HG03575 (cell line): ENCODE data around the gene CCT6A.
"Not testable (repeated sequence)": the region's sequence is repeated elsewhere in the genome, so short reads cannot be mapped to it uniquely, and the experiment has no call there.

ENCODE experiments used
- ATAC-seq: cut with Tn5 transposase; IDR thresholded peaks from one replicate; pipeline ENCODE4 v1.9.1; 2021; ENCODE audit not compliant: unreplicated experiment, insufficient number of reproducible peaks, low FRiP score; ENCODE audit errors: extremely low read depth

The CCT6A gene

DNA sequence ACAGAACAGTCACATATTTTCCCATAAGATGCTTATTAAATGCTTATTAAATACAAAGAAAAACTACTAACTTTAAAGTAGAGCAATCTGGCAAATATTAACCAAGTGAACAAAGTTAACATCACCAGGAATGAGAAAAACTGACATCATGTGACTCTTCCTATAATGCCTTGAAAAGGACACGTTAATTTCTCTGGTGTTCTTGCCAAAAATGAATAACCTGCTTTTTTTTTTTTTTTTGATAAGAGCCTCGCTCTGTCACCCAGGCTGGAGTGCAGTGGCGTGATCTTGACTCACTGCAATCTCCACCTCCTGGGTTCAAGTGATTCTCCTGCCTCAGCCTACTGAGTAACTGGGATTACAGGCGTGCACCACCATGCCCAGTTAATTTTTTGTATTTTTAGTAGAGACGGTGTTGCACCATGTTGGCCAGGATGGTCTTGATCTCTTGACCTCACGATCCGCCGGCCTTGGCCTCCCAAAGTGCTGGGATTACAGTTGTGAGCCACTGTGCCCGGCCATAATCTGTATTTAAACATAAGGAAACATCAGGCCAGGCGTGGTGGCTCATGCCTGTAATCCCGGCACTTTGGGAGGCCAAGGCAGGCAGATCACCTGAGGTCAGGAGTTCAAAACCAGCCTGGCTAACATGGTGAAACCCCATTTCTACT lies 4.0 kb upstream of the CCT6A start:
- not testable (repeated sequence) for ATAC-seq

DNA sequence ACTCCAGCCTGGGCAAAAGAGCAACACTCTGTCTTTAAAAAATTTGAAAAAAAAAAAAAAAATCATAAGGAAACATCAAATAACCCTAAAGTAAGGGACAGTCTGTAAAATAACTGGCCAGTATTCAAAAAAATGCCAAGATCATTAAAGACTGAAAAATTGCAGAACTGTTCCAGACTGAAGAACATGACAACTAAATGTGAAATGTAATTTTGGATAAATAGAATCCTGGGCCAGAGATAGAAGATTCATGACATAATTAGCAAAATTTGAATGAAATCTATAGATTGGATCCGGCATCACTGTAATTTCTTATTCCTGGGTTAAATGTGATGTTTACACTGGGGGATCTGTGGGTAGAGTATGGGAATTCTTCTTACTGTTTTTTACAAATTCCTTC lies 3.3 kb upstream of the CCT6A start:
- ATAC-seq: no peak

DNA sequence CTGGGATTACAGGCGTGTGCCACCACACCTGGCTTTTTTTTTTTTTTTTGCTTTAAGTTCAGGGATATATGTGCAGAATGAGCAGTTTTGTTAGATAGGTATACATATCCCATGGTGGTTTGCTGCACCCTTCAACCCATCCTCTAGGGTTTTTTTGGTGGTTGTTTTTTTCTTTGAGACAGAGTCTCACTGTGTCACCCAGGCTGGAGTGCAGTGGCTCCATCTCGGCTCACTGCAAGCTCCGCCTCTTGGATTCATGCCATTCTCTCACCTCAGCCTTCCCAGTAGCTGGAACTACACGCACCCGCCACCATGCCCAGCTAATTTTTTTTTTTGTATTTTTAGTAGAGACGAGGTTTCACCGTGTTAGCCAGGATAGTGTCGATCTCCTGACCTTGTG lies 2.8 kb upstream of the CCT6A start:
- ATAC-seq: not testable (repeated sequence)

DNA sequence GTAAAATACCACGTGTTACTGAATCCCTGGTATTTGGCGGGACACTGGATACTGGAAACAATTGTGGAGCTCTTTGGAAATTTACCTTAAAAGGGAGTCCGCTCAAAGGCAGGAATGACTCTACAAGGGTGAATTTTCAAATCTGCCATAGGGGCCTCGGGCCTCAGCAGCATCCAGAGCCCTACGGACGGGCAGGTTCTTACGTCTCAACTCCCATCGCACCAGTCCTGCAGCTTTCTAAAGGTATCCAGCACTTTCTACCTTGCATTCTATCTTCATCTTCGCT lies 569 bp upstream of the CCT6A start:
- peak; percentile 13 for ATAC-seq

DNA sequence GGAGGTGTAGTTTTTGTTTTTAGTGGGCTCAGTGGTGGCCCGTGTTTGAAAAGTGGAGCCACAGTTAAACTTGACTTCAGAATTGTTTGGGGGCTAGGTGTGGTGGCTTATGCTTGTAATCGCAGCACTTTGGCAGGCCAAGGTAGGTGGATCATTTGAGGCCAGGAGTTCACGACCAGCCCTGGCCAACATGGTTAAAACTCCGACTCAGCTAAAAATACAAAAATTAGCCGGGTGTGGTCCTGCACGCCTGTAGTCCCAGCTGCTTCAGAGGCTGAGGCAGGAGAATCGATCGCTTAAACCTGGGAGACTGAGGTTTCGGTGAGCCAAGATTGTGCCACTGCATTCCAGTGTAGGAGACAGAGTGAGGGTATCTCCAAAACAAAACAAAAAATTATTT lies 1.8 kb downstream of the CCT6A start:
- ATAC-seq: no peak

DNA sequence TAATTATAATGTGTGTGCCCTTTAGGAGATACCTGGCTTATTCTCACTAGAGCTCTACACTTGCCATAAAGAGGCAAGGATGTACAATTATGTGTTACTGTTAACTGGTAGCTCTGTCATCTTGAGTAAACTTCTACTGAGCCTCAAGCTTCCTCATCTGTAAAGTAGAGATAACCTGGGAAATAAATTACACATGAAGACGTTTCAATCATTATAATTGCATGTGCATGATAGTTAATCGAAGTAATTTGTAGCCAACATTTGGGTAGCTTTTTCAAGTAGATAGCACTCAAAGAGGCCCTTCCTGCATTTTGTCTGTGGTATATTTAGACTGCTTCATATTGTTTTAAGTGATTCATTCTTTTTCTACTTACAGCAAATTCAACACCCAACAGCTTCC lies 2.4 kb downstream of the CCT6A start:
- ATAC-seq: no peak

DNA sequence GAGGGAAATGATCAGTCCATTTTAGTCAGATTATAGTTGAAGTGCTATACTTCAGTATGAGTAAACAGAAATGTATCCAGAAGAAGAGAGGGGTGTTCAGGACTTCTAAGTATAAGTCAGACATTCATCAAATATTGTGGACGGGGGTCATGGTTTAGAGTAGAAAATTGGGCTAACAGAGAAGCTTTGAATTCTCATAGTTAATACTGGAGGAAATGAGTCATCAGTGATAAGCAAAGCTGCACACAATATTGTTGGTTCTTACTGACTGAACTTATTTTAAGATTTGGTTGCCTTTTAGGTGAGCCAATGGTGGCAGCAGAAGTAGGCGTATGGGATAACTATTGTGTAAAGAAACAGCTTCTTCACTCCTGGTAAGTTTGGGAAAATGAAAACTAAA lies 10.8 kb downstream of the CCT6A start:
- ATAC-seq: no peak

DNA sequence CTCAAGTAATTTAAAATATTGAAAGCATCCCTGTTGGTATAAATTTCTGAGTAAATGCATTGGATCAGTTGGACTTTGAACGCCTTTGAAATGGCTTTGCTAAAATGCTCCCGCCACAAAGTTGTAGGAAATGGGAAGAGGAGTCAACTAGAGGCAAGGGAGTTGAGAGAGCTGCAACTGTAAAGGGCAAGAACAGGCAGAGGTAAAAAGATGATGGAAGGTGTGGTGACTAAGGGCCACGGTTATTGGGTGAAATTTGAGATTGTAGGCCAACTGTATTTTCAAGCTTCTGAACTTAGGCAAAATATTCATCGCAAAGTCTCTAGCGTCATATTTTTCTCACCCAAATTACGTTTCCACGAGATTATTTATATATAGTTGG lies 11.9 kb downstream of the CCT6A start:
- ATAC-seq: no peak

DNA sequence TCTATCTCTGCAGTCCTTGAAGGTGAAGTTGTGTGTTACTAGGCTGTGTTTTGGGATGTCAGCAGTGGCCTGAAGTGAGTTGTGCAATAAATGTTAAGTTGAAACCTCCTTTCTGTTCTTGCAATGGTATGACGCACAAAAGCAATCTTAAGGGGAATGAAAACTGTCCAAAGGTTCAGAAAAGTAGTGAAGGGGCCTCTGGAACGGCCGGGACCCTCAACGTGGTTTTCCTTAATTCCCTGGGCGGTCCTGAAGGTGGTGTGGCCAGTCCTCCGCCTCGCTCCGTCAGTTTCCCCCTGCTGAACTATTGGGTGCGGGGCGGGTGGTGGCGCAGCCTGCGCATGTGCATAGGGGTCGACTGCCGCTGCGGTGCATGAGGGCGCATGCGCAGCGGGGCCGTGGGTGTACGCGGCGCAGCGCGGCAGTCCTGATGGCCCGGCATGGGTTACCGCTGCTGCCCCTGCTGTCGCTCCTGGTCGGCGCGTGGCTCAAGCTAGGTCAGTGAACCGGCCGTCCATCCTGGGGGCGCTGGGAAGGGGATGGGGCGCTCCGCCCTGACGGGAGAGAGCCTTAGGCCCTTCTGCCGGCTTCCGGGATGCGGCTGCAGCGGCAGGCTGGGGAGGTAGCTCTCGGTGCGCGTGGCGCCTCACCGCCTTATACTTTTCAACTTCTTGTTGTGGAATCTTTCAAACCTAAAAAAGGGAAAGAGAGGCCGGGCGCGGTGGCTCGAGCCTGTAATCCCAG lies 12.5 kb downstream of the CCT6A start, which contains the start of gene SUMF2:
Gene SUMF2 (plus strand): TSS at position 405 of the 744 bp plus-strand sequence. CDS start 26 bp downstream, at position 431.
- ATAC-seq: peak; percentile 36

DNA sequence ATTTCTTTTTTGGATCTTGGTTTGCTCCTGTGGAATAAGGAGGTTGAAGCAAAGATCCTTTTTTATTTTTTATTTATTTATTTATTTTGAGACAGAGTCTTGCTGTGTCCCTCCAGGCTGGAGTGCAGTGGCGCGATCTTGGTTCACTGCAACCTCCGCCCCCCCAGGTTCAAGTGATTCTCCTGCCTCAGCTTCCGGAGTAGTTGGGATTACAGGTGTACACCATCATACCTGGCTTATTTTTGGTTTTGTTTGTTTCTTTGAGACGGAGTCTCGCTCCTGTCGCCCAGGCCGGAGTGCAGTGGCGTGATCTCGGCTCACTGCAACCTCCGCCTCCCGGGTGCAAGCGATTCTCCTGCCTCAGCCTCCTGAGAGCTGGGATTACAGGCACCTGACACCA lies 14.8 kb downstream of the CCT6A start:
- ATAC-seq: not testable (repeated sequence)

DNA sequence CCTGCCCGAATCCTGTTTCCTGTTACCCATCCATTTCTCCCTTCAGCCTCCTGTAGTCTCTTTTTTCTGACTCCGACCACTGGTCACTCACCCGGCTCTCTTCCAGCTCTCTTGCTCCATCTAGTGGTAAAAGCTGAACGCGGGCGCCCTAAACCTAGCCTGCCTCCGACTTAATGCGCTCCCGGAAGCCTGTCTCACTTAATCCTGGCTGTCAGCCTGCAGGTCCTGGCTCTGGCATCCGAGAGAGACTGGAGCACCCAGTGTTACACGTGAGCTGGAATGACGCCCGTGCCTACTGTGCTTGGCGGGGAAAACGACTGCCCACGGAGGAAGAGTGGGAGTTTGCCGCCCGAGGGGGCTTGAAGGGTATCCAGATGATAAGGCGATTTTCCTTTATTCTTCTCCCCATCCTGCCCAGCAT lies 22.8 kb downstream of the CCT6A start:
- peak; percentile 64 for ATAC-seq

DNA sequence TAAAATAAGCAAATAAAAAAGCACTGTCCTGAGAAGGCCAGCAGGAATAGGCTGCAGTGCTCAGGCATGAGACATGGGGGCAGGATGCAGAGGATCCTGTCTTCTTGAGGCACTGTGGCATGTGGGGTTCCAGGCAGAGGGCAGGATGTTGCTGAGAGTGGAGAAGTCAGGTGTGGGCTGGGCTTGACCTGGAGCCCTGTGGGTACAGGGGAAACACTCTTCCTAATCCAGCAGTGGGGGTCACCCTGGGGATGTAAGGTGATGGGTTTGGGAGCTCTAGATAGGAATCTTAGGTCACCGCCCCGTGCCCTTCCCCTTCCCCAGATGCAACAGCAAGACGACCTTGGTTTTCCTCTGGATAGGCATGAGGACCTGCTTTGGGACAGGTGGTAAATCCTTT lies 26.1 kb downstream of the CCT6A start:
- no peak for ATAC-seq

DNA sequence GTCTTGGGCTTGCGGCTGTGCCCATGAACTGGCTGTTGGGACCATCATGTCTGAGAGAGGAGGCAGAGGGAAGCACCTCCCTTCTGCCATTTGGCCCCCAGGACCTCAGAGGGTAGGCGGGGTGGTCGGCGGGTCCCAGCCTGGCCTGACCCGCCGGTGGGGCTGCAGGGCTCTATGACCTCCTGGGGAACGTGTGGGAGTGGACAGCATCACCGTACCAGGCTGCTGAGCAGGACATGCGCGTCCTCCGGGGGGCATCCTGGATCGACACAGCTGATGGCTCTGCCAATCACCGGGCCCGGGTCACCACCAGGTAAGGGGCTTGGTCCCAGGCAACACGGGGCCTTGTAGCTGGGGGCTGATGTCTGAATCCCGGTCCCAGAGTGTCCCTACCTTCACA lies 26.6 kb downstream of the CCT6A start:
- ATAC-seq: no peak

DNA sequence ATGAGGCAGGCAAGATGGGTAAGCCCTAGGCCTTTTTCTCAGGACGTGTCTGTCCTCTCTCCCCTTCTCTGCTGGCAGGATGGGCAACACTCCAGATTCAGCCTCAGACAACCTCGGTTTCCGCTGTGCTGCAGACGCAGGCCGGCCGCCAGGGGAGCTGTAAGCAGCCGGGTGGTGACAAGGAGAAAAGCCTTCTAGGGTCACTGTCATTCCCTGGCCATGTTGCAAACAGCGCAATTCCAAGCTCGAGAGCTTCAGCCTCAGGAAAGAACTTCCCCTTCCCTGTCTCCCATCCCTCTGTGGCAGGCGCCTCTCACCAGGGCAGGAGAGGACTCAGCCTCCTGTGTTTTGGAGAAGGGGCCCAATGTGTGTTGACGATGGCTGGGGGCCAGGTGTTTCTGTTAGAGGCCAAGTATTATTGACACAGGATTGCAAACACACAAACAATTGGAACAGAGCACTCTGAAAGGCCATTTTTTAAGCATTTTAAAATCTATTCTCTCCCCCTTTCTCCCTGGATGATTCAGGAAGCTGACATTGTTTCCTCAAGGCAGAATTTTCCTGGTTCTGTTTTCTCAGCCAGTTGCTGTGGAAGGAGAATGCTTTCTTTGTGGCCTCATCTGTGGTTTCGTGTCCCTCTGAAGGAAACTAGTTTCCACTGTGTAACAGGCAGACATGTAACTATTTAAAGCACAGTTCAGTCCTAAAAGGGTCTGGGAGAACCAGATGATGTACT lies 28.1 kb downstream of the CCT6A start:
- ATAC-seq: no peak

DNA sequence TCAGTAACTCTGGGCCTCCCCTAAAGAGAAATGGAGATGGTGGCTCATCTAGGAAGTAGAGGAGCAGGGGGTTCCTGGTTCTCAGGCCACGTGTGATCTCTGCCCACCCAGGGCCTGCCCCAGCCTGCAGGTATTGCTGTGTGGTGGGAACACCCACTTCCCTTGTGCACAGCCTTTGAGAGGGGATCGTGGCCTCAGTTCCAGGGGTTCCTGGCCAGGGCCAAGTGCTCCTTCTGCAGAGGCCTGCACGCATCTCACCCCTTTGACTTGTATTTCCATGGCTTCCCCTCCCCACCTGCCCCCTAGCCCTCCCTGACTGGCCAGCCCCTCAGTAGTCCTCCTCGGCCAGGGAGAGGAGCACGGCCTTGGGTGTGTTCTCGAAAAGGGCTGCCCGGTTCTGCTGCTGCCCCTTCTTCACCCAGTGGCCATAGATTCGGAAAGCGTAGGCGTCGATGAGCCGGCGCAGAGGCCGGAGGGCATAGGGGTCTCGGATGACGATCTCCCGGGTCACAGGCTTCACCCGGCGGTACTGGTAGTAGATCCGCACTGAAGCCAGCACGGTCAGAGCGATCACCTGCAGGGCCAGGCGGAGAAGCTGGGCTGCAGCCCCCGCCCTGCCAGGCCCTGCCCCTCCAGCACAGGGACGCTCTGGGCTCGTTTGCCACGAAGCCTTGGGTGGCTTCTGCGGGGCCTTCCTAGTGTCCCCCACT lies 29.3 kb downstream of the CCT6A start:
- ATAC-seq: not testable (repeated sequence)

DNA sequence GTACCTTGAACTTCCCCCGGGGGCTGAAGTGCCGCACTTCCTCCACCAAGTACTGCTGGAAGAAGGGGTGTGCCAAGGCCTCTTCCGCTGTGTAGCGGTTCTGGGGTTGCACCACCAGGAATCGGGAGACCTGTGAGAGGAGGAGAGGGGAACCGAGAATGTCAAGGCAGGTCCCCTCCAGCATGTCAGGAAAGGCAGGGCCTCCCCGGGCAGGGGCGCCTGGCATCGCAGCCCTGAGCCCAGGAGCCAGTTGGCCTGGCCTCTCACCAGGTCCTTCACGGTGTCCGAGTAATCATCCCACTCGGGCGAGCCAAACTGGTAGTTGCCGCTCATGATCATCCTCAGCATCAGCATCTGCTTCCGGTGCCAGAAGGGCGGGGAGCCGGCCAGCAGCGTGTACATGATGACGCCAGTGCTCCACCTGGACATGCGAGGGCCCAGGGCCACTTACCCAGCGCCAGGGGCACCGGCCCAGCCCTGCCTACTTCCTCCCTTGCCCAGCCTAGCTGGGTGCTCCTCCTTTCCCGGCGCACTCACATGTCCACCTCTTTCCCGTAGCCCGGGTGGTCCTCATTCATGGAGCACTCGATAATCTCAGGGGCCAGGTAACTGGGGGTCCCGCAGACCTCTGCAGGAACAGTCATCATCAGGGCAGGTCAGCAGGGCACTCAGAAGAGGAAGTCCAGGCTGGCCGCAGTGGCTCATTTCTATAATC lies 30.2 kb downstream of the CCT6A start:
- ATAC-seq: no peak

DNA sequence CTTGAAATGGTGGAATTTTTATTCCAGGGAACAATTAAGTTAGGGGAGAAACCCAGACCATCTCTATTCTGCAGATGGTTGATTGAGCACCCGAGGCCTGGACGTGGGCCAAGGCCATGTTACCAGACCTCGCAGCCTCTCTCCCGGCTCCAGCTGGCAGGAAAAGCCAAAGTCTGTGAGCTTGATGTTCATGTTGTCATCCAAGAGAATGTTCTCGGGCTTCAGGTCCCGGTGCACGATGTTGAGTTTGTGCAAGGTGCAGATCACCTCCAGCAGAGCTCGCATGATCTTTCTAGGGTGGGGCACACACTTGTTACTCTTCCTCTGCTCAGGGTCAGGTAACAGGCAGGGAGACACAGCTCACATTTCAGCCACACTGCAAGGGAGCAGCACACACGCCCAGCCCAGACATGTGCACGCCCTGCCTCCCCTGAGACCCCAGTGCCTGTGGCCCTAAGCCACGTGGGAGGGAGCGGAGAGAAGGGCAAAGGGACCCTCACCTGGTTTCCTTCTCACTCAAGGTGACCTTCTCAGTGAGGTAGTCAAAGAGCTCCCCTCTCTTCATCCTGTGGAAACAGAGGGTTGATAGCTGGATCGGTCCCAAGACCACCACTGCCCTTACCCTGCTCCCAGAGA lies 31.7 kb downstream of the CCT6A start:
- ATAC-seq: no peak

DNA sequence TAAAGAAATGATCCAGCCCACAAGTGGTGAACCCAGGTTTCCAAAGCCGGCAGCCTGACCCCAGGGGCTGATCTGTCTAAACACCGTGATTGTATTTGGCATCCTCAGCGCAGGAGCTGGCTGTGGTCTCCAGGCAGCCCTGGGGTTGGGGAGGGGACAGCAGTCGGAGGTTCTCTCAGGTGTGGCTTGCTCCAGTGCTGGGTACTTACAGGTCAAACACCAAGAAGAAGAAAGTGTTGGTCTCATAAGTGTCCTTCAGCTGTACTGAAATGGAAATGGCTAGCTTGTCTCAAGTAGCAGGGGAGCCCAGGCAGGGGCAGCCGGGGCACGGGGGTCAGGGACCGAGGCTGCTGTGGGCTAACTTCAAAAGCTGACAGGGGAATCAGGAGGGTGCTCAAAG lies 35.2 kb downstream of the CCT6A start:
- ATAC-seq: no peak

DNA sequence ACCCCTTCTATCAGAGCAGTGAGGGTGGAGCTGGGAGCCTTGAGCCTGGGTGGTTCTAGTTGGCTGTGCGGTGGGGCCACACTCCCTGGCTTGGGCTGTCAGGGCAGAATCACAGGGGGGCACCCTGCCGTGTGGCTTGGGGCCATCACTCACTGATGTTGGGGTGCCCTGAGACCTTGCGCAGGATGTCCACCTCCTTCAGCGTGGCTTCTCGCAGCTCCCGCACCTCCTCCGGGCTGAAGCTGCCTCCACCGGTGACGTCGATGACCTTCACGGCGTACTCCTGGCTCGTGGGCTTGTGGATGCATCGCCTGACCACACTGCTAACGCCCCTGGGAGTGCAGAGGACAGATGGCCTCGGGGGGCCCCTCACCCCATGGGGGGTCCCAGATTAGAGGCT lies 35.9 kb downstream of the CCT6A start:
- ATAC-seq: no peak
